Mammary microvascular endothelial cell (primary cell): ENCODE measurements around the gene PCDHB1. TPM values are rescaled to one million over a fixed set of nuclear protein-coding genes. Genes with fewer than 3 reads are reported as not detected.

Experiments used
- total RNA-seq: library from RNA; depleted of rRNA; stranded (reverse); fragments of >200 nt; gene quantifications from 2 replicates; pipeline ENCODE4 v1.2.3, GENCODE V29; 2015

PCDHB1 gene
- total RNA-seq: not detected in 2 replicates

GRCh38 chr5:141050622-141051520 lies at the start of gene PCDHB1:
Gene PCDHB1 (plus strand): TSS chr5:141051374. CDS start chr5:141051471, 97 bp downstream.

GRCh38 chr5:141094481-141095262 lies 43.5 kb downstream of the PCDHB1 start, which contains the start of gene PCDHB2:
Gene PCDHB2 (plus strand): TSS chr5:141094615. CDS start chr5:141094791, 176 bp downstream.

GRCh38 chr5:141100243-141100805 lies 49.1 kb downstream of the PCDHB1 start, which contains the start of gene PCDHB3:
Gene PCDHB3 (plus strand): TSS chr5:141100473. CDS start chr5:141100650, 177 bp downstream.

Other genes starting within 250 kb of the PCDHB1 start
- 0.05 TPM in 1 of 2 replicates, not detected in the other for gene PCDHA4, start 244.3 kb upstream of the PCDHB1 start, total RNA-seq
- not detected in 2 replicates for gene PCDHA5, start 229.8 kb upstream of the PCDHB1 start, total RNA-seq
- 0.27 TPM in 1 of 2 replicates, not detected in the other for gene PCDHA6, start 223.4 kb upstream of the PCDHB1 start, total RNA-seq
- 0.20 TPM in 1 of 2 replicates, not detected in the other for gene PCDHA7, start 217.1 kb upstream of the PCDHB1 start, total RNA-seq
- not detected in 2 replicates for gene PCDHA8, start 210.2 kb upstream of the PCDHB1 start, total RNA-seq
- gene PCDHA9, start 203.0 kb upstream of the PCDHB1 start, total RNA-seq: 0.13 TPM in 1 of 2 replicates, not detected in the other
- 0.13 TPM in 1 of 2 replicates, not detected in the other for gene PCDHA10, start 195.5 kb upstream of the PCDHB1 start, total RNA-seq
- gene PCDHA11, start 182.4 kb upstream of the PCDHB1 start, total RNA-seq: under 0.01 and 0.05 TPM in 2 replicates
- gene PCDHA12, start 176.1 kb upstream of the PCDHB1 start, total RNA-seq: not detected in 2 replicates
- not detected in 2 replicates for gene PCDHA13, start 169.2 kb upstream of the PCDHB1 start, total RNA-seq
- not detected in 2 replicates for gene PCDHAC1, start 125.1 kb upstream of the PCDHB1 start, total RNA-seq
- gene PCDHAC2, start 84.9 kb upstream of the PCDHB1 start, total RNA-seq: 0.64 and 0.73 TPM in 2 replicates
- 0.40 and 1.7 TPM in 2 replicates for gene PCDHB2, start 43.2 kb downstream of the PCDHB1 start, total RNA-seq
- gene PCDHB3, start 49.1 kb downstream of the PCDHB1 start, total RNA-seq: 0.30 and 0.47 TPM in 2 replicates
- gene PCDHB4, start 70.4 kb downstream of the PCDHB1 start, total RNA-seq: 0.07 and 0.10 TPM in 2 replicates
- 0.15 and 0.47 TPM in 2 replicates for gene PCDHB5, start 83.8 kb downstream of the PCDHB1 start, total RNA-seq
- gene PCDHB6, start 98.7 kb downstream of the PCDHB1 start, total RNA-seq: not detected in 2 replicates
- 0.05 and 0.07 TPM in 2 replicates for gene PCDHB7, start 121.3 kb downstream of the PCDHB1 start, total RNA-seq
- 0.25 TPM in 1 of 2 replicates, not detected in the other for gene PCDHB8, start 126.4 kb downstream of the PCDHB1 start, total RNA-seq
- gene PCDHB16, start 131.0 kb downstream of the PCDHB1 start, total RNA-seq: under 0.01 and 0.25 TPM in 2 replicates
- 0.15 and 0.27 TPM in 2 replicates for gene PCDHB9, start 135.8 kb downstream of the PCDHB1 start, total RNA-seq
- gene PCDHB10, start 141.0 kb downstream of the PCDHB1 start, total RNA-seq: 0.53 and 0.59 TPM in 2 replicates
- not detected in 2 replicates for gene PCDHB11, start 148.3 kb downstream of the PCDHB1 start, total RNA-seq
- 0.05 and 0.13 TPM in 2 replicates for gene PCDHB12, start 157.3 kb downstream of the PCDHB1 start, total RNA-seq
- 0.30 and 0.33 TPM in 2 replicates for gene PCDHB13, start 162.5 kb downstream of the PCDHB1 start, total RNA-seq
- gene PCDHB14, start 172.0 kb downstream of the PCDHB1 start, total RNA-seq: 0.20 and 0.30 TPM in 2 replicates
- 0.15 and 0.40 TPM in 2 replicates for gene PCDHB15, start 194.0 kb downstream of the PCDHB1 start, total RNA-seq